Stimulated activated naive CD4-positive, alpha-beta T cell (primary cell): ENCODE results near the gene ANKHD1.
"Not testable (repeated sequence)": the region's sequence is repeated elsewhere in the genome, so short reads cannot be mapped to it uniquely, and the experiment has no call there.

ENCODE experiments used
- DNase-seq, 6 experiments: peaks; one replicate each; lab custom pipeline; 2025; lab: John Stamatoyannopoulos, UW

The ANKHD1 gene

DNA sequence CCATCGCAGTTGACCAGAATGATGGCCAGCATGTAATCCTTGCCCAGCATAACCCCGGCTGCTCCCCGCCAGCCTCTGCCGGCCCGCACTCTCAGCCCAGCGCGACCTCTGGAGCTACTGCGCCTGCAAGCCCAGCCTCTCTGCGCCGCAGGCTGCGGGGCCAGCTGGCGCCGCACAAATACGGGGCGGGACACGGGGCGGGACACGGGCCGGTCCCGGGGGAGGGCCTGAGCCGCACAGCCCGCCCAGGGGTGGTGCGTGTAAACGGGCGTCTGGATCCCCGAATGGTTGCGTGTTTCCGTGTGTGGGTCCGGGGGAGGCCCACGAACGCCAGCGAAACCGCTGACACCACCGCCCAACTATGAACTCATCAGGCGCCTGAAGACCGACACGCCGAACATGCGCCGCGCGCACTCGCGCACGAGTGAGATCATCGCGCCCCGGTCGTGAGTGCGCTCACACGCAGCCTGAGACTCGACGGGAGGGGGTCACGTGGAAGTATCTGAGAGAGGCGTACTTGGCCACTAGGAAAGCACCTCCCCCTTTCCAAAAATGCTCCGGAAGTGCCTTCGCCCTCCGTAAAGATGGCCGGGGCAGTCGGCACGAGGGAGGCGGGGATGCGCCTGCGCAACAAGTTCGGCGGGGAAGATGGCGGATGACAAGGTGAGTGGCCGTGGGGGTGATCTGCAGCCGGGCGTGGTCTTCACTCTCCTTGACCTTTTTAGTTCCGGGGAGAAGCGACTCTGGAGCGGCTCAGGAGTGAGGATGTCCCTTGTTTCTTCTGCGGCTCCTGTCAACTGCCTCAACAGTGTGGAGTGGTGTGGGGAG, 162.8 kb downstream of the ANKHD1 start, which contains the start of the genes APBB3 and SLC35A4:
Gene APBB3, minus strand, starts transcription at position 403 of the 828 bp plus-strand sequence. Its CDS starts 353 bp downstream, at position 50.
Gene SLC35A4, plus strand, starts transcription at position 633 of the 828 bp plus-strand sequence. CDS start 2,342 bp downstream, outside the sequence.
- DNase-seq: peak; percentile 94 to 99 (median 97)

DNA sequence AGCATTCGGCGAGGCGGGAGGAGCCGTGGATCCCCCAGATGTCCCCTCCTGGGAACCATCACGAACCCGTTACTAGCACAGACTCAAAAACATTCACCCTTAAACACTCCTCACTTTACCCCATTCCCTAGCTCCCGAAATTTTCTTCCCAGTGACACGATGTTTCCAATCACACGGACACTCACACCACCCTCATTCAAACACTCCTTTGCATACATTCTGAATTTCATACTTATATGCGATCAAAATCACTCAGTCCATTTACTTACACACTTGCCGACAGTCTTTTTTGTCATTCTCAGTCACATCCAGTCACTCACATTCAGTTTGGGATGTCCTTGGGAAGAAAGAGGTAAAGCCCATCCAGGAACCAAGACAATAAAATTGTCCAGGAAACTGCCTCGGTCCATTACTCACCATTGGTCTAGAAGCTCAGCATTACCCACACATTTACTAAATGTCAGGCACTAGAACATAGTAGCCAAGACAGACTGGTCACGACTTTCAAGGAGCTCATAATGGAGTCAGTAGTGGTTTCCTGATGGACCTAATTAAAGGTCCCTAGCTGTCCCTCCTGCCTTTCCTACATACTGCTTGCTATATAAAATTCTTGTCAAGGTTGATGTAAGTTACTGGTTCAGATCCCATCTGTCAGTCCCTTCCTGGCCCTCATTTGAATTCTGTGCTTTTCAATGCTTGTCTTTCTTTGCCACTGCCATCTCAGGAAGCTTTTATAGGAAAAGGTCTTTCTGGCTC, 163.6 kb downstream of the ANKHD1 start:
- no peak for DNase-seq

DNA sequence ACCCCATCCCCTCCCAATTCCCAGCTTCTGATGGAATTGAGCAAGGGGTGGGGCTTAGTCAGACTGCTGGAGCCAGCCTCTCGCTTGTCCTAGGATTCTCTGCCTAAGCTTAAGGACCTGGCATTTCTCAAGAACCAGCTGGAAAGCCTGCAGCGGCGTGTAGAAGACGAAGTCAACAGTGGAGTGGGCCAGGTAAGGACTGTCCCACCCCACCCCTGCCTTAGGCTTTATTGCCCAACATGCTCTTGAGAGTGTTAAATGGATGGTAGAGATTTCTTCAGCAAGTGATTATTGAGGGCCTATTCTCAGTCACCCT, 164.1 kb downstream of the ANKHD1 start:
- no peak for DNase-seq

DNA sequence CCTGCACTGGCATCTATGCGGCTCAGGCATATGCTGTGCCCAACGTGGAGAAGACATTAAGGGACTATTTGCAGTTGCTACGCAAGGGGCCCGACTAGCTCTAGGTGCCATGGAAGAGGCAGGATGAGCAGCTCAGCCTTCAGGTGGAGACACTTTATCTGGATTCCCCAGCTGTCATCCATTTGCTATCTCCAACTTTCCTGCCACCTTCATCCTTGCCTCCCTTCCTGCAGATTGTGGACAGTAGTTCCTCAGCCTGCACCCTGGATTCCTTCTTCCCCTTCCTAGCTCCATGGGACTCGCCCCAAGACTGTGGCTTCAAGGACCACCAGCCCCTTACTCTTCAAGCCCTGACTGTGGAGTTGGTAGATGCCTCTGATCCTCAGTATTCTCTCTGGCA, 165.0 kb downstream of the ANKHD1 start:
- DNase-seq: no peak

DNA sequence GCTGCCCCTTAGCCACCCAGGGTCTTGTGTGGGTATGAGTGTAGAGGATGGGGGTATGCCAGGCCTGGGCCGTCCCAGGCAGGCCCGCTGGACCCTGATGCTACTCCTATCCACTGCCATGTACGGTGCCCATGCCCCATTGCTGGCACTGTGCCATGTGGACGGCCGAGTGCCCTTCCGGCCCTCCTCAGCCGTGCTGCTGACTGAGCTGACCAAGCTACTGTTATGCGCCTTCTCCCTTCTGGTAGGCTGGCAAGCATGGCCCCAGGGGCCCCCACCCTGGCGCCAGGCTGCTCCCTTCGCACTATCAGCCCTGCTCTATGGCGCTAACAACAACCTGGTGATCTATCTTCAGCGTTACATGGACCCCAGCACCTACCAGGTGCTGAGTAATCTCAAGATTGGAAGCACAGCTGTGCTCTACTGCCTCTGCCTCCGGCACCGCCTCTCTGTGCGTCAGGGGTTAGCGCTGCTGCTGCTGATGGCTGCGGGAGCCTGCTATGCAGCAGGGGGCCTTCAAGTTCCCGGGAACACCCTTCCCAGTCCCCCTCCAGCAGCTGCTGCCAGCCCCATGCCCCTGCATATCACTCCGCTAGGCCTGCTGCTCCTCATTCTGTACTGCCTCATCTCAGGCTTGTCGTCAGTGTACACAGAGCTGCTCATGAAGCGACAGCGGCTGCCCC, 165.6 kb downstream of the ANKHD1 start:
- DNase-seq: no peak

DNA sequence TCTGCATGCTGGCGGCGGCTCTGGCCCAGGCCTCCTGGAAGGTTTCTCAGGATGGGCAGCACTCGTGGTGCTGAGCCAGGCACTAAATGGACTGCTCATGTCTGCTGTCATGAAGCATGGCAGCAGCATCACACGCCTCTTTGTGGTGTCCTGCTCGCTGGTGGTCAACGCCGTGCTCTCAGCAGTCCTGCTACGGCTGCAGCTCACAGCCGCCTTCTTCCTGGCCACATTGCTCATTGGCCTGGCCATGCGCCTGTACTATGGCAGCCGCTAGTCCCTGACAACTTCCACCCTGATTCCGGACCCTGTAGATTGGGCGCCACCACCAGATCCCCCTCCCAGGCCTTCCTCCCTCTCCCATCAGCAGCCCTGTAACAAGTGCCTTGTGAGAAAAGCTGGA, 166.2 kb downstream of the ANKHD1 start:
- DNase-seq: no peak

DNA sequence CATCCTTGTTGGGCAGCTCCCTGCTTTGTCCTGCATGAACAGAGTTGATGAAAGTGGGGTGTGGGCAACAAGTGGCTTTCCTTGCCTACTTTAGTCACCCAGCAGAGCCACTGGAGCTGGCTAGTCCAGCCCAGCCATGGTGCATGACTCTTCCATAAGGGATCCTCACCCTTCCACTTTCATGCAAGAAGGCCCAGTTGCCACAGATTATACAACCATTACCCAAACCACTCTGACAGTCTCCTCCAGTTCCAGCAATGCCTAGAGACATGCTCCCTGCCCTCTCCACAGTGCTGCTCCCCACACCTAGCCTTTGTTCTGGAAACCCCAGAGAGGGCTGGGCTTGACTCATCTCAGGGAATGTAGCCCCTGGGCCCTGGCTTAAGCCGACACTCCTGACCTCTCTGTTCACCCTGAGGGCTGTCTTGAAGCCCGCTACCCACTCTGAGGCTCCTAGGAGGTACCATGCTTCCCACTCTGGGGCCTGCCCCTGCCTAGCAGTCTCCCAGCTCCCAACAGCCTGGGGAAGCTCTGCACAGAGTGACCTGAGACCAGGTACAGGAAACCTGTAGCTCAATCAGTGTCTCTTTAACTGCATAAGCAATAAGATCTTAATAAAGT, 166.9 kb downstream of the ANKHD1 start:
- no peak for DNase-seq

DNA sequence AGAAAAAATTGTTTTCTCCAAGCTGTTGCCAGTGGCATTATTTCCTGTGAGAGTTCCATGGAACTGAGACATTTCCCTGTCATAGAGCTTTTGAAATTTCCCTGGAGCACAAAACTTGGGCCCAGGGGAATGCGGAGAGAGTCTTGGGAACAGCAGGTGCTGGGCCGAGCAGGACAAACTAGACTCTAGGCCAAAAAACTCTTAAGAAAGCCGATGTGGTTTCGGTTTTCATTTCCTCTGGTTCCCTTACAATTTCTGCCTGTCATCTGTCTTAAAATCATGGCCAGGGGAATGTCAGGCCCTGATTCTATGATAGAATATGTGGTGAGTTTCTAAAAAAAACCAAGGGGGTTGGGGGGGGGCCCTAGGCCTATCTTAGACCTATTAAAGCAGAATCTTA, 167.6 kb downstream of the ANKHD1 start:
- peak in 1 of 6 experiments; percentile 11 for DNase-seq

DNA sequence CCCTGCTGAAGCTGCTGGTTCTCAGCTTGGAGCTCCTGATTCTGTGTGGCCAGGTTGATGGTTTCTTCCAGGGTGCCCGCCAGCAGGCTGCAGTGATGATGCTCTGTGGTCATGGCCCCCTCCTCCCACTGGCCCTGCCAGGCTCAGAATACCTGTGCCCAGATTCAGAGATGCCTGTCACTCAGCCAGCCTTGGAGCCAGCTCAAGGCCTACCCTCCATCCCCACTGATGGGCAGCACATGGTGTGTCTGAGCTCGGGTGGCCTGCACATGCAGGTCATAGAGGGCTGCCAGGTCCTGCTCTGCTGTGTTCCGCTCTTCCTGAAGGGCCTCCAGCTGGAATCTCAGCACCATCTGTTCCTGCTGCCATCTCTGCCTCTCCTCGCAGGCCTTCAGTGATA, 168.4 kb downstream of the ANKHD1 start:
- DNase-seq: no peak

DNA sequence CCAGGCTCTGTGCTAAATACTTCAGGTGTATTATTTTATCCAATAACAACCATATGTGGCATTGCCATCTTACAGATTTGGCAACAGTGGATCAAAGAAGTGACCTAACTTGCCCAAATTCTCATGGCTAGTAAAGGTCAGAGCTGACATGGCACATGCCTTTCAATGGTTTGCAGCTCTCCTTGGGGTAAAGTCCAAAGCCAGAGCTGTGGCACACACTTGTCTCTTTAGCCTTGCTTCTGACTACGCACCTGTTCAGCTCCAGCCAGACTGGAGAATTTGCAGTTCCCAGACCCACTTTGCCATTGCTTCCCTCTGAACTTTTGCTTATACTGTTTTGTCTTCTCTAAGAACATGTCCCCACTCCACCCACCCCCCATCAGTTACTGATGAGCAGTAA, 168.9 kb downstream of the ANKHD1 start:
- no peak for DNase-seq

DNA sequence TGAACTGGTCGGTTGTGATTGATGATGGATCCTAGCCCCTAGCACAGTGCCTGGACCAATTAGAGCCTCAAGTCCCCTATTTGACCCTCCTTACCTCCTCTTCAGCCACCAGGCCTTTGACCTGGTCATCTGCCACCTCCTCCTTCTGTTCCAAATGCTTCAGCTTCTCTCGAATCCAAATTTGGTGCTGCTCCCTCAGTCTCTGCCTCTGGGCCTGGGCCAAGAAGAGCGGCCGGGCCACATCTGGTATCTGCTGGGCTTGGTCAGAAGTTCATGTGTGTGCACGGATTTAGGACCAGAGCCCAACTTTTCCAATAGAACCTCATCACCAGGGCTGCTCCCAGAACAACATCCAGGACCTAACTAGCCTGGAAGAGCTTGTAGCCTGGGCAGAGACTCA, 169.5 kb downstream of the ANKHD1 start:
- DNase-seq: no peak

DNA sequence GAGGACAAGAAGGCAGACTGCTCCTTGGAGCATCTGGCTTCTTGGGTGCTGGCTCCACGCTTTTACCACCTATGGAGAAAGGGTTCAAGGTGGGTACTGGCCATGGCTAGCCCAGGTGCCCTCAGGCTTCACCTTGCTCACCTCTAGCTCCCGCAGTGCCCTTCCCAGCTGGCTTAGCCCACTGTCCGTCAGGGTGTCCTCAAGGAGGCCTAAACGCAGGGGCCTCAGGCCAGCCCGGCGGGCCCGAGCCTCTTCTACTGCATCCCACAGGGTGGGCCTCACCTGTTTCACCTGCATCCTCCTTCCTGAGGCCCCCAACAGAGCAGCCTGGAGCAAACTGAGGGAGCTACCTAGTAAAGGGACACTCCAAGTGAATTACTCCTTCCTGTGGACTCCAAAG, 172.1 kb downstream of the ANKHD1 start:
- DNase-seq: no peak

DNA sequence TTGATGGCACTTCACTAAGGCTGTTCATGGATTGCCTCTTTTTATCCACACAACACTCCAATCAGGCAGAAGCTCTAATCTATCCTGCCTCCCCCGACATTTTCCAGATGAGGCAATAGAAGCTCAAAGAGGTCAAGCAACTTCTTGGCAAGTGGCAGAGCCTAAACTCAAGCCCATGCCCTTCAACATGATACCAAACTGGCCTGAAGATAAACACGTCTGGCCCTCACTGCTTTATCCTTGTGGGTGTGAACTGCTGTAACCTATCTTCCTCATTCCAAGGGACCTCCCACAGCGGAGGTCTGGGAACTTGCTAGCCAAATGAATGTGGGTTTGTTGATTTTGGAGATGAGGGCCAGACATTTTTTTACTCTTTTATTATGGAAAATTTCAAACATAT, 172.5 kb downstream of the ANKHD1 start:
- no peak for DNase-seq

DNA sequence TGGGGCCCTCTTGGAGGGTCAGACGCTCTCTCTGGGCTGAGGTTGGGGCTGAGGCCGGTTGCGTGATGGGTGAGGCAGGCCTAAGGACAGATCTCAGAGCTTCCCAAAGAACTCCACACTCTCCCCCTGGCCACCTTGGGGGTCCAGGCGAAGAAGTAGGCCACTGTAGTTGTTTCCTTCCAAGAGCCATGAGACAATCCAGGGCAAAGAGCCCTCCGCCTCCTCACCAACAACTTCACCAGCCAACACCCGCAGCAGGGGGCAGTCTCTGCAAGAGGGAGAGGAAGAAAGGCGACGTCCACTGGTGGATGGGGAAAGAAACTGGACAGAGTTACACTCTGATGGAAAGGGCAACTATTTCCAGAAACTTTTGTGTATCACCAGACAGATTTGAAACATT, 173.7 kb downstream of the ANKHD1 start:
- no peak for DNase-seq

DNA sequence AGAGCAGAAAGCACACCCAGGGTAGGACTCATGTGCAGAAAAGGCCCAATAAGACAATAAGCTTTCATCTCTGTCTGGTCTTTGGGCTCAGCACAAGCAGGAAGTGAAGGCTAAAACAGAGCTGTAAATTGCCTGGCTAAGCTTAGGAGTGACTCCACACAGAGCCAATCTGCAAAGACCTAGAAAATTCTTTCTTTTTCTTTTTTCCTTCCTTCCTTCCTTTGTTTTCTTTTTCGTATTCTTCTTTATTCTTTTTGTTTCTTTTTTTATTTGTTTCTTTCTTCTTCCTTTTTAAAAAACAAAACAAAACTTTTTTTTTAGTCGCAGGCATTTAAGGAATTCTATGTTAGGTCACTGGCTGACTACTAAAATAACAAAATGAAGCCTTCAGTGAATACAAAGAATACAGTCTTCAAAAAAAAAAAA, 175.2 kb downstream of the ANKHD1 start:
- DNase-seq: peak in 2 of 6 experiments; percentile 9 to 13

DNA sequence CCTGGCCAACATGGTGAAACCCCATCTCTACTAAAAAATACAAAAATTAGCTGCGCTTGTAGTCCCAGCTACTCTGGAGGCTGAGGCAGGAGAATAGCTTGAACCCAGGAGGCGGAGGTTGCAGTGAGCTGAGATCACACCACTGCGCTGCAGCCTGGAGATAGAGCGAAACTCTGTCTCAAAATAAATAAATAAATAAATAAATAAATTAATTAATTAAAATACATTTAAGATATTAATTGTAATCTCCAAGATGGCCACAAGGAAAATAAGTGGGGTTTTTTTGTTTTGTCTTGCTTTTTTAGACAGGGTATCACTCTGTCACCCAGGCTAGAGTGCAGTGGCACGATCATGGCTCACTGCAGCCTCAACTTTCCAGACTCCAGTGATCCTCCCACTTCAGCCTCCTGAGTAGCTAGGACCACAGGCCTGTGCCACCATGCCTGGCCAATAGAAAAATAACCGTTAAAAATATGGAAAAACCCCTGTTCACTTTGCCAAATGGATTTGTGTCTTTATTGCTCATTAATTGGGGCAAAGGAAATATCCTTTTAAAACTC, 177.6 kb downstream of the ANKHD1 start:
- not testable (repeated sequence) for DNase-seq

DNA sequence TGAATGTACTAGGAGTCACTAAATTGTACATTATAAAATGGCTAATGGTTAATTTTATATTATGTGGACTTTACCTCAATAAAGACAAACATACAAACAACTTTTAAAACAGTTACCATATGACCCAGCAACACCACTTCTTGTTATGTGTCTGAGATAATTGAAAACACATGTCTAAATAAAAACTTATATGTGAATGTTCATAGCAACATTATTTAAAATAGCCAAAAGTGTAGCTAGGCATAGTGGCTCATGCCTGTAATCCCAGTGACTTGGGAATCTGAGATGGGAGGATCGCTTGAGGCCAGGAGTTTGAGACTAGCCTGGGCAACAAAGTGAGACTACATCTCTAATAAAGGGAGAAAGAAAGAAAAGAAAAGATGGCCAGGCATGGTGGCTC, 185.9 kb downstream of the ANKHD1 start:
- DNase-seq: no peak

DNA sequence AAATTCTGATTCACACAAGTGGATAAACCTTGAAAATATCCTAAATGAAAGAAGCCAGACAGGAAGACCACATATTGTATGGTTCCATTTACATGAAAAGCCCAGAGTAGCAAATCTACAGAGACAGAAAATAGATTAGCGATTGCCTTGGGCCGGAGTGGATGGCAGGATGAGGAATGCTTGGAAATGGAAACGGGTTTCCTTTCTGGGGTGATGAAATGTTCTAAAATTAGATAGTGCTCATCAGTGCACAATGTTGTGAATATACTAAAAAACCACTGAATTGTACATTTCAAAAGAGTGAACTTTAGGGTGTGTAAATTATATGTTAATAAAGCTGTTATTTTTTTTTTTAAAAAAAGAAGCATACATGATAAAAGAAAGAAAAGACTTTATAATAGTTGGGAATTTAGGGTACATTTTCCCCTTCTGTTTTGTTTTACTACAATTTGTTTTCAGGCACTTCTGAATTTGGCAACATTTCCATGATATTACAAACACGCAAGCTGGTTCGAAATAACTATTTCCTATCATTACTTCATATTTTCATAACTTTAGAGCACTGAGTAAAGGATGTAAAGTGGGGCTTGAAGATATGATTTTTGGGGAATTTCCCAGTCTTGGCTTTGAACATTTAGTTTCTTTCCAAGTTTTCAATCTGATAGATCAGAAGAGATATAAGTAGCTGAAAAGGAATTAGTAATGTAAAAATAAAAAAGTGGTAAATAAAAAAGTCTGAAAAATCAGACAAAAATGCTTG, 186.9 kb downstream of the ANKHD1 start:
- no peak for DNase-seq
